BLaER1 treated with 17β-estradiol and CSF1 and Interleukin-3, amounts not matched to agents 10 nM and 100 nM (cell line): ENCODE measurements around the gene CD248.

Experiments used
- H3K27ac ChIP-seq, 11 experiments: shearing (Covaris generic); formaldehyde crosslinking; 2 replicates each; pipeline ENCODE4 v1.8.1; 2022
- H3K27me3 ChIP-seq, 11 experiments: shearing (Covaris generic); formaldehyde crosslinking; 2 replicates each; pipeline ENCODE4 v1.8.1; 2022
- H3K36me3 ChIP-seq, 11 experiments: shearing (Covaris generic); formaldehyde crosslinking; 2 replicates each; pipeline ENCODE4 v1.8.1; 2022
- H3K4me1 ChIP-seq, 10 experiments: shearing (Covaris generic); formaldehyde crosslinking; 2 replicates each; pipeline ENCODE4 v1.8.1; 2022
- H3K4me2 ChIP-seq, 11 experiments: shearing (Covaris generic); formaldehyde crosslinking; 2 replicates each; pipeline ENCODE4 v1.8.1; 2022
- H3K4me3 ChIP-seq, 10 experiments: shearing (Covaris generic); formaldehyde crosslinking; 2 replicates each; pipeline ENCODE4 v1.8.1; 2022
- H3K9ac ChIP-seq, 11 experiments: shearing (Covaris generic); formaldehyde crosslinking; 2 replicates each; pipeline ENCODE4 v1.8.1; 2022
- H3K9me3 ChIP-seq, 11 experiments: shearing (Covaris generic); formaldehyde crosslinking; replicated peaks in 1 of 11; 2 replicates each; pipeline ENCODE4 v1.8.1; 2022
- H4K20me1 ChIP-seq, 11 experiments: shearing (Covaris generic); formaldehyde crosslinking; 2 replicates each; pipeline ENCODE4 v1.8.1; 2022
- Cebpa-rat ChIP-seq, 11 experiments: shearing (Covaris generic); IDR thresholded peaks; 2 replicates each; pipeline ENCODE4 v1.8.1; 2022

CD248 gene

GRCh38 chr11:66282468-66283455 is 34.1 kb downstream of the CD248 start:
- peaks cover 0 to 20% (median 11%) of the 10 kb centered on the region in 11 experiments; a peak in 13 of 22 replicates for H3K27me3 ChIP-seq
- H3K4me1 ChIP-seq: peaks cover 20 to 67% (median 51%) of the 10 kb centered on the region in 10 experiments
- TF ChIP-seq Cebpa-rat (IDR thresholded peaks at IDR 0.05): no peak
- H3K27ac ChIP-seq: peak overlapping the region in 3 of 11 experiments; percentile 18 to 49 (median 25); a peak in 3 of 22 replicates
- peaks cover 0 to 30% (median 14%) of the 10 kb centered on the region in 11 experiments; a peak in 14 of 22 replicates for H3K36me3 ChIP-seq
- H4K20me1 ChIP-seq: peaks cover 12 to 94% (median 49%) of the 10 kb centered on the region in 11 experiments
- peak overlapping the region in 9 of 11 experiments; percentile 16 to 62 (median 47); a peak in 12 of 22 replicates for H3K9ac ChIP-seq
- no peaks in the 10 kb centered on the region for H3K9me3 ChIP-seq
- H3K4me3 ChIP-seq: no peak overlapping the region
- peak overlapping the region; percentile 16 to 86 (median 65) for H3K4me2 ChIP-seq

GRCh38 chr11:66281776-66282467 is 34.9 kb downstream of the CD248 start:
- Histone ChIP-seq H3K4me1 (peaks cover 20 to 67% (median 51%) of the 10 kb centered on the region in 10 experiments), H3K36me3 (peaks cover 0 to 30% (median 14%) of the 10 kb centered on the region in 11 experiments; a peak in 14 of 22 replicates), H3K4me2 (peak overlapping the region in 10 of 11 experiments; percentile 18 to 79 (median 70); a peak in 17 of 22 replicates)

GRCh38 chr11:66281001-66281400 is 35.8 kb downstream of the CD248 start:
- 0 out of 22 replicates have a peak overlapping the region, but pooled peaks of 1 of the 11 experiments have one; percentile 2 for H3K9ac ChIP-seq
- peak overlapping the region in 1 of 11 experiments; percentile 55; a peak in 1 of 22 replicates for H3K27ac ChIP-seq
- peaks cover 0 to 20% (median 11%) of the 10 kb centered on the region in 11 experiments; a peak in 13 of 22 replicates for H3K27me3 ChIP-seq
- peak overlapping the region in 8 of 11 experiments; percentile 21 to 79 (median 56); a peak in 12 of 22 replicates for H3K4me2 ChIP-seq
- peaks cover 17 to 72% (median 57%) of the 10 kb centered on the region in 10 experiments for H3K4me1 ChIP-seq
- TF ChIP-seq Cebpa-rat (IDR thresholded peaks at IDR 0.05): no peak
- H3K4me3 ChIP-seq: no peak overlapping the region
- peaks cover 5 to 29% (median 18%) of the 10 kb centered on the region in 11 experiments for H3K36me3 ChIP-seq
- H4K20me1 ChIP-seq: peaks cover 29 to 94% (median 65%) of the 10 kb centered on the region in 11 experiments
- no peaks in the 10 kb centered on the region for H3K9me3 ChIP-seq

More at GRCh38 chr11:66281776-66282467, 34.9 kb downstream of the CD248 start:
- Histone ChIP-seq H3K9me3 (no peaks in the 10 kb centered on the region), H3K9ac (peak overlapping the region in 2 of 11 experiments; percentile 35 to 37; a peak in 2 of 22 replicates), H3K4me3 (no peak overlapping the region), H3K27ac (peak overlapping the region in 6 of 11 experiments; percentile 5 to 63 (median 48); a peak in 6 of 22 replicates), H4K20me1 (peaks cover 21 to 94% (median 57%) of the 10 kb centered on the region in 11 experiments), H3K27me3 (peaks cover 0 to 20% (median 11%) of the 10 kb centered on the region in 11 experiments; a peak in 13 of 22 replicates)
- TF ChIP-seq Cebpa-rat (IDR thresholded peaks at IDR 0.05): no peak

GRCh38 chr11:66280428-66280827 is 36.4 kb downstream of the CD248 start:
- Histone ChIP-seq H3K27me3 (peaks cover 0 to 20% (median 11%) of the 10 kb centered on the region in 11 experiments; a peak in 13 of 22 replicates), H3K9me3 (no peaks in the 10 kb centered on the region), H3K9ac (0 out of 22 replicates have a peak overlapping the region, but pooled peaks of 1 of the 11 experiments have one; percentile 2), H4K20me1 (peaks cover 34 to 94% (median 70%) of the 10 kb centered on the region in 11 experiments), H3K36me3 (peaks cover 10 to 30% (median 24%) of the 10 kb centered on the region in 11 experiments), H3K27ac (no peak overlapping the region), H3K4me3 (no peak overlapping the region), H3K4me1 (peaks cover 18 to 74% (median 61%) of the 10 kb centered on the region in 10 experiments), H3K4me2 (peak overlapping the region in 9 of 11 experiments; percentile 21 to 79 (median 50); a peak in 17 of 22 replicates)
- TF ChIP-seq Cebpa-rat (IDR thresholded peaks at IDR 0.05): no peak

GRCh38 chr11:66279092-66279734 is 37.6 kb downstream of the CD248 start:
- Histone ChIP-seq H3K36me3 (peaks cover 21 to 28% (median 24%) of the 10 kb centered on the region in 11 experiments), H4K20me1 (peaks cover 45 to 93% (median 77%) of the 10 kb centered on the region in 11 experiments), H3K27ac (no peak overlapping the region), H3K4me2 (peak overlapping the region in 7 of 11 experiments; percentile 92 to 99 (median 98); a peak in 11 of 22 replicates), H3K9me3 (no peaks in the 10 kb centered on the region), H3K9ac (no peak overlapping the region), H3K4me1 (peaks cover 21 to 73% (median 66%) of the 10 kb centered on the region in 10 experiments), H3K4me3 (no peak overlapping the region), H3K27me3 (peaks cover 0 to 20% (median 11%) of the 10 kb centered on the region in 11 experiments; a peak in 13 of 22 replicates)
- TF ChIP-seq Cebpa-rat (IDR thresholded peaks at IDR 0.05): no peak

- peak overlapping the region; percentile 92 to 99 (median 97) for H3K4me2 ChIP-seq
Observed at GRCh38 chr11:66278363-66279091, 38.3 kb downstream of the CD248 start.

More at GRCh38 chr11:66278363-66279091, 38.3 kb downstream of the CD248 start:
- Histone ChIP-seq H3K36me3 (peaks cover 28 to 33% (median 29%) of the 10 kb centered on the region in 11 experiments), H3K4me1 (peaks cover 21 to 73% (median 66%) of the 10 kb centered on the region in 10 experiments), H4K20me1 (peaks cover 52 to 96% (median 84%) of the 10 kb centered on the region in 11 experiments), H3K9ac (peak overlapping the region; percentile 29 to 75 (median 58); a peak in 15 of 22 replicates), H3K9me3 (no peaks in the 10 kb centered on the region), H3K4me3 (peak overlapping the region; percentile 39 to 64 (median 54); a peak in 19 of 20 replicates), H3K27ac (no peak overlapping the region), H3K27me3 (peaks cover 0 to 20% (median 11%) of the 10 kb centered on the region in 11 experiments; a peak in 13 of 22 replicates)
- TF ChIP-seq Cebpa-rat (IDR thresholded peaks at IDR 0.05): no peak
